Neural cell (in vitro differentiated cells): Measurements from ENCODE around the gene KRTAP12-1. TPM values are rescaled to one million over a fixed set of nuclear protein-coding genes. Genes with fewer than 3 reads are reported as not detected.

Experiments used
- H2AFZ ChIP-seq: fragments of 200-600, 300-800 bp; sonication (generic), shearing (Covaris generic); 2 replicates; pipeline ENCODE4 v1.6.0; 2014; ENCODE audit warnings: low read depth, mild to moderate bottlenecking, antibody characterized with exemption, low read length, moderate library complexity
- H3F3A ChIP-seq: fragments of 200-600 bp; shearing (Covaris generic); 2 replicates; pipeline ENCODE4 v1.6.1; 2016; ENCODE audit warnings: mild to moderate bottlenecking, moderate library complexity, mixed read lengths, antibody characterized with exemption, low read length; ENCODE audit not compliant: insufficient read depth, poor library complexity, severe bottlenecking
- H3K27ac ChIP-seq: fragments of 200-600, 300-800 bp; sonication (generic), shearing (Covaris generic); 2 replicates; pipeline ENCODE4 v1.5.1; 2014; ENCODE audit warnings: mild to moderate bottlenecking, low read length, moderate library complexity
- H3K27me3 ChIP-seq: fragments of 300-800, 200-600 bp; sonication (generic), shearing (Covaris generic); 2 replicates; pipeline ENCODE4 v1.6.0; 2014; ENCODE audit warnings: mild to moderate bottlenecking, low read depth, low read length, moderate library complexity; ENCODE audit not compliant: insufficient read depth
- H3K36me3 ChIP-seq: fragments of 300-800, 200-600 bp; sonication (generic), shearing (Covaris generic); 2 replicates; pipeline ENCODE4 v1.5.1; 2014; ENCODE audit warnings: mild to moderate bottlenecking, antibody characterized with exemption, low read length, moderate library complexity; ENCODE audit not compliant: insufficient read depth
- H3K4me2 ChIP-seq: fragments of 300-800, 200-600 bp; sonication (generic), shearing (Covaris generic); 2 replicates; pipeline ENCODE4 v1.6.0; 2014; ENCODE audit warnings: mild to moderate bottlenecking, low read length
- H3K4me3 ChIP-seq: fragments of 300-800, 200-600 bp; sonication (generic), shearing (Covaris generic); 2 replicates; pipeline ENCODE4 v1.5.1; 2014; ENCODE audit warnings: mild to moderate bottlenecking, low read length, moderate library complexity
- H3K79me2 ChIP-seq: fragments of 200-600 bp; shearing (Covaris generic); replicated peaks from 2 replicates; pipeline ENCODE4 v1.6.0; 2014; ENCODE audit warnings: mild to moderate bottlenecking, low read length, moderate library complexity; ENCODE audit not compliant: insufficient read depth
- H3K9ac ChIP-seq: fragments of 300-800, 200-600 bp; sonication (generic), shearing (Covaris generic); 2 replicates; pipeline ENCODE4 v1.6.1; 2016; ENCODE audit warnings: mild to moderate bottlenecking, low read length, mixed read lengths
- H3K9me2 ChIP-seq: fragments of 200-600 bp; shearing (Covaris generic); 2 replicates; pipeline ENCODE4 v1.6.1; 2016; ENCODE audit warnings: mild to moderate bottlenecking, low read length, mixed read lengths; ENCODE audit not compliant: insufficient read depth
- H3K9me3 ChIP-seq: fragments of 200-600, 300-800 bp; sonication (generic), shearing (Covaris generic); 2 replicates; pipeline ENCODE4 v1.6.1; 2016; ENCODE audit warnings: mild to moderate bottlenecking, mixed run types, low read length, moderate library complexity, mixed read lengths
- H4K20me1 ChIP-seq: fragments of 200-600 bp; shearing (Covaris generic); 2 replicates; pipeline ENCODE4 v1.6.1; 2016; ENCODE audit warnings: mild to moderate bottlenecking, mixed run types; ENCODE audit not compliant: insufficient read depth
- CTCF ChIP-seq: fragments of 450-650 bp; IDR thresholded peaks from 2 replicates; pipeline ENCODE4 v1.5.1; 2014; ENCODE audit warnings: antibody characterized with exemption, mild to moderate bottlenecking, moderate library complexity; ENCODE audit not compliant: poor library complexity, severe bottlenecking
- EP300 ChIP-seq: fragments of 450-650 bp; conservative IDR thresholded peaks from 2 replicates; pipeline ENCODE4 v1.6.1; 2014; ENCODE audit warnings: antibody characterized with exemption, mild to moderate bottlenecking, moderate library complexity; ENCODE audit not compliant: poor library complexity, severe bottlenecking
- EZH2 ChIP-seq: fragments of 200-600, 300-800 bp; shearing (Covaris generic), sonication (generic); IDR thresholded peaks from 2 replicates; pipeline ENCODE4 v1.6.1; 2014; ENCODE audit warnings: antibody characterized with exemption, low read length, borderline replicate concordance, mild to moderate bottlenecking; ENCODE audit not compliant: insufficient read depth, poor library complexity, severe bottlenecking
- MXI1 ChIP-seq: fragments of 450-650 bp; conservative IDR thresholded peaks from 2 replicates; pipeline ENCODE4 v1.6.1; 2014; ENCODE audit warnings: antibody characterized with exemption, mild to moderate bottlenecking; ENCODE audit not compliant: poor library complexity, severe bottlenecking
- POLR2AphosphoS5 ChIP-seq: IDR thresholded peaks from 2 replicates; pipeline ENCODE4 v1.6.1; 2012
- RAD21 ChIP-seq: fragments of 450-650 bp; conservative IDR thresholded peaks from 2 replicates; pipeline ENCODE4 v1.6.1; 2014; ENCODE audit warnings: antibody characterized with exemption, mild to moderate bottlenecking, moderate library complexity
- REST ChIP-seq: IDR thresholded peaks from 2 replicates; pipeline ENCODE4 v1.6.1; 2012; ENCODE audit warnings: borderline replicate concordance
- SMC3 ChIP-seq: fragments of 450-650 bp; conservative IDR thresholded peaks from 2 replicates; pipeline ENCODE4 v1.6.1; 2014; ENCODE audit warnings: antibody characterized with exemption, mild to moderate bottlenecking, moderate library complexity; ENCODE audit not compliant: poor library complexity
- TAF1 ChIP-seq: IDR thresholded peaks from 2 replicates; pipeline ENCODE4 v1.6.1; 2012; ENCODE audit warnings: low read depth
- polyA plus RNA-seq: library from polyadenylated mRNA; depleted of rRNA; stranded (reverse); fragments of >200 nt; gene quantifications from 2 replicates; pipeline ENCODE4 v1.2.3, GENCODE V29; 2014

KRTAP12-1 gene
- polyA plus RNA-seq, 1 donor from 2014 or later = not detected

DNA sequence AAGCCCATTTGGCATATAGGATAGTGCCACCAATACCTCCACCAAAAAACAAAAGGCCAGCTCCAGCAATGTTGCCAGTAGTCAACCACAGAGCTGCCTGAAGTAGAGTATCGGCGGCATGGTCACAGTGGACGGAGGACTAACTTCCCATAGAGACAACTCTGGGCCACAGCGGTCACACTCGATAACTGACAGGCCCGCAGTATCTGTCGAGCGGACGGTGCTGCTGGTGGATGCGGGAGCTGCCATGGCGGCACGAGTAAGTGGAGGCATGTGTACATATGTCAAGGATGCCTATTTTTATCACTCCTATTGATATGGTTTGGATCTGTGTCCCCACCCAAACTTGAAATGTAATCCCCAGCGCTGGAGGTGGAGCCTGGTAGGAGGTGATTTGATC is 4.1 kb downstream of the KRTAP12-1 start:
- no peak overlapping the region for H3K4me2 ChIP-seq
- H3K9ac ChIP-seq = no peak overlapping the region
- no peak for TF ChIP-seq SMC3
- TF ChIP-seq TAF1 = no peak
- TF ChIP-seq EP300 = no peak
- TF ChIP-seq REST = no peak
- TF ChIP-seq EZH2 = no peak
- no peak for TF ChIP-seq CTCF
- TF ChIP-seq RAD21 = no peak
- no peak for TF ChIP-seq MXI1
- TF ChIP-seq POLR2AphosphoS5 = no peak
- no peak overlapping the region for H2AFZ ChIP-seq
- no peaks in the 10 kb centered on the region for H3K27me3 ChIP-seq
- H3K27ac ChIP-seq = no peak overlapping the region
- no peaks in the 10 kb centered on the region for H3K9me3 ChIP-seq
- H3K9me2 ChIP-seq = no peaks in the 10 kb centered on the region
- no peaks in the 10 kb centered on the region for H3F3A ChIP-seq
- no peaks in the 10 kb centered on the region for H3K36me3 ChIP-seq
- no peaks in the 10 kb centered on the region for H4K20me1 ChIP-seq
- H3K79me2 ChIP-seq = no peaks in the 10 kb centered on the region
- no peak overlapping the region for H3K4me3 ChIP-seq

DNA sequence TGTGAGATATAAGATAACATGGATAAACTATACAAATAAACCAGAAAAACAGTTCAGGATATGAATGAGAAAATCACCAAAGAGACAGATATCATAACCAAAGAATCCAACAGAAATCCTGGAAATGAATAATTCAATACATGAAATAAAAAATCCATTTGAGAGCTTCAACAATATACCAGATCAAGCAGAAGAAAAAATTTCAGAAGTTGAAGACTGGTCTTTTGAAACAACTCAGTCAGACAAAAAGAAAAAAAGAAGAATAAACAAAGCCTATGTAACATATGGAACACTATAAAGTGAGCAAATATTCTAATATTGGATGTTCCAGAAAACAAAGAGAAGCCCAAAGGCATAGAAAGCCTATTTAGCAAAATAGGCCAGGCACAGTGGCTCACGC is 10.1 kb downstream of the KRTAP12-1 start:
- no peak overlapping the region for H2AFZ ChIP-seq
- H3K79me2 ChIP-seq = no peaks in the 10 kb centered on the region
- H3K4me2 ChIP-seq = no peak overlapping the region
- no peaks in the 10 kb centered on the region for H4K20me1 ChIP-seq
- no peaks in the 10 kb centered on the region for H3K36me3 ChIP-seq
- H3K27ac ChIP-seq = no peak overlapping the region
- no peak for TF ChIP-seq REST
- TF ChIP-seq MXI1 = no peak
- TF ChIP-seq POLR2AphosphoS5 = no peak
- no peak for TF ChIP-seq EZH2
- TF ChIP-seq EP300 = no peak
- no peak for TF ChIP-seq SMC3
- no peak for TF ChIP-seq TAF1
- TF ChIP-seq CTCF = no peak
- no peak for TF ChIP-seq RAD21
- H3K9me3 ChIP-seq = peaks cover 4% of the 10 kb centered on the region
- H3K9me2 ChIP-seq = no peaks in the 10 kb centered on the region
- no peaks in the 10 kb centered on the region for H3K27me3 ChIP-seq
- no peak overlapping the region for H3K4me3 ChIP-seq
- no peak overlapping the region for H3K9ac ChIP-seq
- no peaks in the 10 kb centered on the region for H3F3A ChIP-seq
